HL-60 (cell line): ENCODE results near the gene ENPP7.

ENCODE experiments used
- DNase-seq, 2 experiments: peaks; one replicate each; pipeline ENCODE4 v3.0.0-alpha.2; 2010 to 2020; ENCODE audit warnings: low read depth in 1 of 2, low spot score in 1 of 2
- H3K27ac ChIP-seq: fragments of 250-450 bp; sonication (Bioruptor Pico); replicated peaks from 2 replicates; pipeline ENCODE4 v1.5.1; 2020; ENCODE audit warnings: mild to moderate bottlenecking, moderate library complexity
- H3K27me3 ChIP-seq: fragments of 250-450 bp; sonication (Bioruptor Pico); 2 replicates; pipeline ENCODE4 v1.5.1; 2021; ENCODE audit warnings: mild to moderate bottlenecking, moderate library complexity; ENCODE audit not compliant: insufficient read depth, poor library complexity, severe bottlenecking
- H3K4me3 ChIP-seq: replicated peaks from 2 replicates; pipeline ENCODE4 v1.5.1; 2011; ENCODE audit warnings: mild to moderate bottlenecking, control low read depth, low read length; ENCODE audit not compliant: insufficient read depth
- GABPA ChIP-seq: IDR thresholded peaks from 2 replicates; pipeline ENCODE4 v1.6.1; 2012; ENCODE audit warnings: low read depth
- POLR2AphosphoS5 ChIP-seq: IDR thresholded peaks from 2 replicates; pipeline ENCODE4 v1.6.1; 2012; ENCODE audit warnings: low read depth
- SPI1 ChIP-seq: IDR thresholded peaks from 2 replicates; pipeline ENCODE4 v1.6.1; 2012; ENCODE audit warnings: low read depth, mild to moderate bottlenecking, borderline replicate concordance
- TF ChIP-seq, protein P1 (sequence below): IDR thresholded peaks from 2 replicates; pipeline ENCODE4 v1.6.1; 2012; ENCODE audit warnings: low read depth; ENCODE audit not compliant: insufficient replicate concordance
- TF ChIP-seq, protein P2 (sequence below): IDR thresholded peaks from one replicate; pipeline ENCODE4 v1.5.1; 2011; ENCODE audit warnings: low read length, control low read depth, inconsistent platforms; ENCODE audit not compliant: insufficient read depth

Gene ENPP7

GRCh38 chr17:79707931-79708891 lies 22.5 kb upstream of the ENPP7 start:
- H3K4me3 ChIP-seq = no peak overlapping the region
- H3K27me3 ChIP-seq = peaks cover 3% of the 10 kb centered on the region
- H3K27ac ChIP-seq = no peak overlapping the region
- TF ChIP-seq POLR2AphosphoS5 (no peak), SPI1 (no peak)
- TF ChIP-seq, protein P1, sequence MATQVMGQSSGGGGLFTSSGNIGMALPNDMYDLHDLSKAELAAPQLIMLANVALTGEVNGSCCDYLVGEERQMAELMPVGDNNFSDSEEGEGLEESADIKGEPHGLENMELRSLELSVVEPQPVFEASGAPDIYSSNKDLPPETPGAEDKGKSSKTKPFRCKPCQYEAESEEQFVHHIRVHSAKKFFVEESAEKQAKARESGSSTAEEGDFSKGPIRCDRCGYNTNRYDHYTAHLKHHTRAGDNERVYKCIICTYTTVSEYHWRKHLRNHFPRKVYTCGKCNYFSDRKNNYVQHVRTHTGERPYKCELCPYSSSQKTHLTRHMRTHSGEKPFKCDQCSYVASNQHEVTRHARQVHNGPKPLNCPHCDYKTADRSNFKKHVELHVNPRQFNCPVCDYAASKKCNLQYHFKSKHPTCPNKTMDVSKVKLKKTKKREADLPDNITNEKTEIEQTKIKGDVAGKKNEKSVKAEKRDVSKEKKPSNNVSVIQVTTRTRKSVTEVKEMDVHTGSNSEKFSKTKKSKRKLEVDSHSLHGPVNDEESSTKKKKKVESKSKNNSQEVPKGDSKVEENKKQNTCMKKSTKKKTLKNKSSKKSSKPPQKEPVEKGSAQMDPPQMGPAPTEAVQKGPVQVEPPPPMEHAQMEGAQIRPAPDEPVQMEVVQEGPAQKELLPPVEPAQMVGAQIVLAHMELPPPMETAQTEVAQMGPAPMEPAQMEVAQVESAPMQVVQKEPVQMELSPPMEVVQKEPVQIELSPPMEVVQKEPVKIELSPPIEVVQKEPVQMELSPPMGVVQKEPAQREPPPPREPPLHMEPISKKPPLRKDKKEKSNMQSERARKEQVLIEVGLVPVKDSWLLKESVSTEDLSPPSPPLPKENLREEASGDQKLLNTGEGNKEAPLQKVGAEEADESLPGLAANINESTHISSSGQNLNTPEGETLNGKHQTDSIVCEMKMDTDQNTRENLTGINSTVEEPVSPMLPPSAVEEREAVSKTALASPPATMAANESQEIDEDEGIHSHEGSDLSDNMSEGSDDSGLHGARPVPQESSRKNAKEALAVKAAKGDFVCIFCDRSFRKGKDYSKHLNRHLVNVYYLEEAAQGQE = no peak
- TF ChIP-seq, protein P2, sequence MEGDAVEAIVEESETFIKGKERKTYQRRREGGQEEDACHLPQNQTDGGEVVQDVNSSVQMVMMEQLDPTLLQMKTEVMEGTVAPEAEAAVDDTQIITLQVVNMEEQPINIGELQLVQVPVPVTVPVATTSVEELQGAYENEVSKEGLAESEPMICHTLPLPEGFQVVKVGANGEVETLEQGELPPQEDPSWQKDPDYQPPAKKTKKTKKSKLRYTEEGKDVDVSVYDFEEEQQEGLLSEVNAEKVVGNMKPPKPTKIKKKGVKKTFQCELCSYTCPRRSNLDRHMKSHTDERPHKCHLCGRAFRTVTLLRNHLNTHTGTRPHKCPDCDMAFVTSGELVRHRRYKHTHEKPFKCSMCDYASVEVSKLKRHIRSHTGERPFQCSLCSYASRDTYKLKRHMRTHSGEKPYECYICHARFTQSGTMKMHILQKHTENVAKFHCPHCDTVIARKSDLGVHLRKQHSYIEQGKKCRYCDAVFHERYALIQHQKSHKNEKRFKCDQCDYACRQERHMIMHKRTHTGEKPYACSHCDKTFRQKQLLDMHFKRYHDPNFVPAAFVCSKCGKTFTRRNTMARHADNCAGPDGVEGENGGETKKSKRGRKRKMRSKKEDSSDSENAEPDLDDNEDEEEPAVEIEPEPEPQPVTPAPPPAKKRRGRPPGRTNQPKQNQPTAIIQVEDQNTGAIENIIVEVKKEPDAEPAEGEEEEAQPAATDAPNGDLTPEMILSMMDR = peak; percentile 59
- DNase-seq = peak in 1 of 2 experiments; percentile 14

DNA sequence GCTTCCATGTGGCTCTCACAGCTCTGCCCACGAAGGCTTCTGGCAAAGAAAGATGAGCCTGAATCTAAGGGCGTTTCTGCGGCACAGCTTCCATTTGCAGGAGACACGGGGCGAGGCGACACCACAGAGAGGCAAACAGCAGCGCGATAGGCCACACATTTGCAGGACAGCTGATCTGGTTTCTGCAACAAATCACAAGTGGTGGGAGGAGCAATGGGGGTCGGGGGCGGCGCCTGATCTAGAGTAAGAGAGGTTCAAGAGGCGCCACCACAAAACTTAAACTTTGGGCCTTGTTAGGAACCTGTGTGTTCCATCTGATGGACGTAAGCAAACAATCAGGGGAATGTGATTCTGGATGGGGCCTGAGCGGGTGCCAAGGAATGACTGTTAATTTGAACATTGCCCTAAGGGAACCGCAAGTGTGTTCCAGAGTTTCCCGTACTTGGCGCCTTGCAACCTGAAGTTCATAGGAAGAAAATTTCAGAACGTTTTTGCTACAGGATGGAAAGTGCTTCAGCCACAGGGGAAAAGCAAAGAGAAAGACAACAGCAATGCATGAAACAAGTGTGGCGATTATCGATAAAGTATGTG lies 18.9 kb upstream of the ENPP7 start:
- Histone ChIP-seq H3K27me3 (no peaks in the 10 kb centered on the region), H3K4me3 (no peak overlapping the region), H3K27ac (no peak overlapping the region)
- TF ChIP-seq POLR2AphosphoS5 = no peak
- TF ChIP-seq, protein P1 = no peak
- TF ChIP-seq SPI1 = no peak
- TF ChIP-seq, protein P2 = no peak
- TF ChIP-seq GABPA = no peak
- no peak for DNase-seq

- no peak for DNase-seq
- TF ChIP-seq, protein P1 = no peak
- TF ChIP-seq POLR2AphosphoS5 = no peak
- TF ChIP-seq GABPA = no peak
- TF ChIP-seq SPI1 = no peak
- TF ChIP-seq, protein P2 = no peak
- Histone ChIP-seq H3K27me3 (no peaks in the 10 kb centered on the region), H3K27ac (no peak overlapping the region), H3K4me3 (no peak overlapping the region)
Observed at GRCh38 chr17:79713391-79713790, 17.4 kb upstream of the ENPP7 start.
